Measurements from ENCODE around the gene SLAMF6.

The SLAMF6 gene

DNA sequence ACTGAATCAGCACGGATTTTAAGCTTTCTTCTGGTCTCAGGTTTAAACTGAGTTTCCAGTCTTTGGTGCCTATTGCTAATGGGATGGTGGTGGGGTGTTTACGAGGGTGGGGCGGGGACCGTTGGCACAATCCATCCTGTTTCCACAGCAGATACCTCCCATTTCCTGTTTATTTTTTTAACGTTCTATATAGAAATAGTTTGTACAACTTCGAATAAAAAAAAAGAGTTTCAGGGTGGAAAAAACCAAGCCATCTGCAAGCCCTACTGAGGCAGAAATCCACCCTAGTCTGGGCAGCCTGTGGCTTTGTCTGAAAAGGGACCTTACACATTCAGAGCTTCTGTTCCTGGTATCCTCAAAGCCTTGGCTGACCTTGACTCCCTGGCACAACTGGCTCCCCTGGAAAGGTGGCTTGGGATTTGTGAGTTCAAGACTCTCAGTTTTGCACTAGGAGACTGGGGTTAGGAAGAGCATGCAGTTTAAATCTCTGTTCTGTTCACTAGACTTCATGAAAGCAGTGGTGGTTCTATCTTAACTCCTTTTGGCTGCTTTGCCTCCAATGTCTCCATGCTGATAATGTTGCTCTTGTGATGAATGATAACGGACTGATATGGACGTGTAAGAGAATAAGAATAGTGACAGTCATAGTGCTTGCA lies 76.0 kb downstream of the SLAMF6 start:
- intact Hi-C loops (cut with DNase I), result no loop called here
- no peak for DNase-seq

DNA sequence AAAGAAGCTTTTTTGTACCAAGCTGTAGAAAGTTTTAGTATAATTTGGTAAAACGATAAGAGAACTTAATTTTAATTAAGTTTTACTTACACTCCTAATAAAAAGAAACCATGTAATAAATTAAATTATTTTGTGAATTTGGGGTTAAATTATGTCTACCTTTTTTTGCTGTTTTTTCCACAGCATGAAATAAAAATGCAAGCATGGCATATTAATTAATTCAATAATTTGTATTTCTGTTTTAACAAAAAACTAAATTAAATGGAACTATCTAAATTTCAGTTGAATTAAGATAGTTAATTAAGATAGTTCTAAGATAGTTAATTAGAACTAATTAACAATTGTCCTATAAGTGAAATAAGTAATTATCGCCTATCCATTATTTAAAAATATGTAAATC lies 83.3 kb downstream of the SLAMF6 start:
- intact Hi-C loops (cut with DNase I), result no loop called here
- no peak for DNase-seq

DNA sequence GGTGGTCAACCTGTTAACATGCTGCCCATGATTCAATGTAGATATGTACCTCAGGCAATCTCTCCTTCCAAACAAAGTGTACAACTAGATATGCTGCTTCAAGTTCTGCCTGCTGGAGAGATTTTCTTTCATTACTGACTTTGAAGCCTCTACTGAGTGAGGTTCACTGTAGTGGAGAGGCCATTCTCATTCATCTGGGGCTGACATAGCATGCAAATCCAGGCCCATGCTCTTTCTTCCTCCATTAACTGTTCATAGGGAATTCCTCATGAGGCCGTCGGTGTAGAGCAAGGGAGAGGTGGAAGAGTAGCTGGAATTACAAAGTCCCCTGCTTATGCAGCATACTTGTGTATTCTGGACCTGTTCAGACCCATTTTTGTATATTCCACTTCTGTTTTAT lies 84.1 kb downstream of the SLAMF6 start:
- intact Hi-C loops (cut with DNase I), result no loop called here

DNA sequence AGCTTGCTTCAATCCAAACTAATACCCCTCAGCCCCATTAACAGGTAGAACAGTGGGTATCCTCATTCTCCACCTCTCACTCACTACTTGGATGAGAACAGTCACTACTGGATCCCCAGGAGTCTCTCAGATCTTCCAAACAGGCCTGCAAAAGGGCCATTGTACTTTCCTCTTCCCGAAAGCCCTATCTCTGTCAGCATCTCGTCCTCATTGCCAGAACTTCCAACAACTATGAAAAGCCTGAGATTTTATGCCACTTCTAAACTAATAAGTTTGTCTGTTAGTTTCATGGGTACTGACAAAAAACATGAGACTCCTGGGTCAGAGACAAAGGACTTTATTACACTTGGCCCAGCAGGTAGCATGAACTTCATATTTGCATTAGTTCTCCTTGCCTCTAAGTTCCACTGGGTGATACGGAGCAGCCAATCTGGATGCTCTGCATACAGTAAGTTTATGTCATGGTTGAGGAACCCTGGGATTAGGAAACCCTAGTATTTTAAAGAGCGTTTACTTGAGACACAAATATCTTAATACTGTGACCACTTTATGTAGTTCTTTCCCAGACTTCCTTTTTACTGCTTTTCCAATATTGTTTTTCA lies 84.6 kb downstream of the SLAMF6 start:
- no peak for DNase-seq
- intact Hi-C loops (cut with DNase I), result no loop called here

More for the DNA sequence above, 84.1 kb downstream of the SLAMF6 start:
- no peak for DNase-seq

DNA sequence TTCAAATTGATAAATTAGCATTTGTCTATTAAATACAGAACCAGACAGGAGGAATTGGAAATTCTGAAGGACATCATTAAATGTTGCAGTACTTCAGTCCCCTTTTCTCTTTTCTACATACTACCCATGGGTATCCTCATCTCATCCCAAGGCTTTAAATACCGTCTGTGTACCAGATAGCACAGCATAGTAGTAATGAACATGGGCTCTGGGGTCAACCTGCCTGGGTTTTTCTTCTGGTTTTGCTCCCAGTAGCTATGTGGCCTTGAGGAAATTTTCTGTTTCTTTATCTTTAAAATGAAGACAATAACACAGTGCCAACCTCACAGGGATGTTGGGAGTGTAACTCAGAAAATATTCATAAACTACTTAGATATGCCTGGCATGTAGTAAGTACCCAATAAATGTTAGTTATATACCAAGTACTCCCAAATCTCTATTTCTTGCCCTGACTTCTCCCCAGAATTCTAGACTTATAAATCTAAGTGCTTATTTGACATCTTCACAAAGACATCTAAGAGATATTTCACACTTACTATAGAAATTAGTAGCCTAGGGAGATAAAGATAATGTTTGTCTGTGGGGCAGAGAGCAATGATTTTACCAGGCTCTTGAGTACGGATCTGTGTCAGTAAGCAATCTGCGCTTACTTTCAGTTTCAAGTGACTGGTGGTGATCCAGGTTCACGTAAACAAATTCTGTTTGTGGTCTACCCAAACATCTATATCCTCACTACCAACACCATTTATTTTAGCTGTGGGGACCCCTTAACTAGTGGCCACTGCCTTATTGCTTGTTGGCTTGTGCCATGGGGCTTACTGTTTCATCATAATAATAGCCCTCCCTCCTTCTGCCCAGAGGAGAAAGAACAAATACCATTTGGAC lies 85.4 kb downstream of the SLAMF6 start:
- intact Hi-C loops (cut with DNase I), result no loop called here
- no peak for DNase-seq

DNA sequence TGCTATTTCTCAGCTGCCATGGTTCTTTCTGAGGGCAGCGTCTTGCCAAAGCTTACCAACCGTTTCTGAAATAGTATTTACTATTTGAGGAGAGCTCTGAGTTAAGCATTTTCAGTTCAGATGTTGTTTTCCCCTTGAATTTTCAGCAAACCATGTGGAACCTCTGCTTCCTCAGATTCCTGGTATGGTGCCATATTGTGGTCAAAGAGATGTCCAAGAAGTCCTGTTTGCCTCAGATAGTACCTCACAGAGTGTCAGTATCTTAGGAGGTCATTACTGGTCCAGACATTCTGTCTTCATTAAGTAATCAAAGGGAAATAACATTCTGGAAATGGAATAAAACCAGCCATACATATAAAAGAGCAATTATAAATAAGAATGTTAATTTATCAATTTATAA lies 86.1 kb downstream of the SLAMF6 start:
- intact Hi-C loops (cut with DNase I), result no loop called here
- no peak for DNase-seq

Data from head of caudate nucleus (tissue), 42 donors.